Activated CD8-positive, alpha-beta memory T cell treated with anti-CD3 and anti-CD28 coated beads, Interleukin-2, amount 50 U/mL, for 24 hours (primary cell): ENCODE data around the gene FZD4.
"Not testable (repeated sequence)": the region's sequence is repeated elsewhere in the genome, so short reads cannot be mapped to it uniquely, and the experiment has no call there.

Source experiments
- DNase-seq: peaks from one replicate; pipeline ENCODE4 v3.0.0-alpha.2; 2020; ENCODE audit errors: extremely low read depth

FZD4 gene

GRCh38 chr11:86938203-86938899, 16.8 kb downstream of the FZD4 start:
- no peak for DNase-seq

- not testable (repeated sequence) for DNase-seq
Measured at GRCh38 chr11:86937193-86937806, 17.9 kb downstream of the FZD4 start.

GRCh38 chr11:86934926-86935579, 20.1 kb downstream of the FZD4 start:
- DNase-seq, result no peak

GRCh38 chr11:86934582-86934900, 20.7 kb downstream of the FZD4 start:
- DNase-seq, result no peak

GRCh38 chr11:86933891-86934581, 21.2 kb downstream of the FZD4 start:
- DNase-seq, result no peak

- DNase-seq, result no peak
Measured at GRCh38 chr11:86932924-86933875, 22.0 kb downstream of the FZD4 start.

GRCh38 chr11:86932259-86932585, 23.0 kb downstream of the FZD4 start:
- no peak for DNase-seq

- no peak for DNase-seq
Measured at GRCh38 chr11:86931548-86932258, 23.5 kb downstream of the FZD4 start.

- no peak for DNase-seq
Measured at GRCh38 chr11:86930957-86931547, 24.1 kb downstream of the FZD4 start.

- DNase-seq, result no peak
Measured at GRCh38 chr11:86926975-86927374, 28.2 kb downstream of the FZD4 start.

GRCh38 chr11:86923999-86924766, 31.0 kb downstream of the FZD4 start:
- DNase-seq, result no peak

- DNase-seq, result no peak
Measured at GRCh38 chr11:86922225-86922624, 33.0 kb downstream of the FZD4 start.

- no peak for DNase-seq
Measured at GRCh38 chr11:86919557-86920210, 35.5 kb downstream of the FZD4 start.

GRCh38 chr11:86918973-86919372, 36.2 kb downstream of the FZD4 start:
- no peak for DNase-seq

- DNase-seq, result no peak
Measured at GRCh38 chr11:86918496-86918895, 36.7 kb downstream of the FZD4 start.

GRCh38 chr11:86917589-86917988, 37.6 kb downstream of the FZD4 start:
- no peak for DNase-seq

GRCh38 chr11:86916330-86916729, 38.9 kb downstream of the FZD4 start:
- no peak for DNase-seq

- not testable (repeated sequence) for DNase-seq
Measured at GRCh38 chr11:86915850-86916249, 39.3 kb downstream of the FZD4 start.

- DNase-seq, result no peak
Measured at GRCh38 chr11:86914865-86915519, 40.2 kb downstream of the FZD4 start.
